Vagina (tissue), 2 donors: ENCODE data around the gene FHIP2A. TPM values are rescaled to one million over a fixed set of nuclear protein-coding genes. Genes with fewer than 3 reads are reported as not detected.
"Not testable (repeated sequence)": the region's sequence is repeated elsewhere in the genome, so short reads cannot be mapped to it uniquely, and the experiment has no call there.

Experiments used
- DNase-seq, 2 donors: peaks; one replicate each; pipeline ENCODE4 v3.0.0-alpha.2; 2017; ENCODE audit errors: extremely low spot score in 2 of 2
- H3K27ac ChIP-seq: fragments of 200-600 bp; sonication (generic); one replicate; pipeline ENCODE4 v1.5.1; 2019
- H3K27me3 ChIP-seq: fragments of 200-600 bp; sonication (generic); one replicate; pipeline ENCODE4 v1.5.1; 2019
- H3K36me3 ChIP-seq, 2 donors: fragments of 200-600 bp; sonication (generic); one replicate each; pipeline ENCODE4 v1.5.1; 2017 to 2019
- H3K4me1 ChIP-seq: fragments of 200-600 bp; sonication (generic); one replicate; pipeline ENCODE4 v1.5.1; 2019
- H3K4me3 ChIP-seq, 2 donors: fragments of 200-600 bp; sonication (generic); 1 replicate in 1 of 2; 2 replicates in 1 of 2; pipeline ENCODE4 v1.5.1; 2016 to 2019
- H3K9me3 ChIP-seq: fragments of 200-600 bp; sonication (generic); one replicate; pipeline ENCODE4 v1.5.1; 2019
- CTCF ChIP-seq, 3 experiments: fragments of 450-650 bp in 2 of 3; fragments of 200-600 bp in 1 of 3; sonication (generic) in 1 of 3; IDR thresholded peaks; one replicate each; pipeline ENCODE4 v1.5.1; 2017 to 2019; ENCODE audit warnings: antibody characterized with exemption in 3 of 3, mild to moderate bottlenecking in 2 of 3, moderate library complexity in 2 of 3
- POLR2A ChIP-seq, 2 donors: fragments of 450-650 bp; IDR thresholded peaks; one replicate each; pipeline ENCODE4 v1.6.1; 2017; ENCODE audit warnings: antibody characterized with exemption in 2 of 2, mild to moderate bottlenecking in 2 of 2, moderate library complexity in 2 of 2
- POLR2AphosphoS5 ChIP-seq, 2 donors: sonication (generic); formaldehyde crosslinking; IDR thresholded peaks; one replicate each; pipeline ENCODE4 v1.9.0; 2017; ENCODE audit warnings: antibody characterized with exemption in 2 of 2, mild to moderate bottlenecking in 2 of 2, low read depth in 1 of 2; ENCODE audit not compliant: insufficient read depth in 1 of 2
- intact Hi-C: fragments of 100-400 bp; cut with DNase I; formaldehyde crosslinking; loops from one replicate; pipeline ENCODE4 v1.15.1; 2023
- total RNA-seq: library from RNA; depleted of rRNA; stranded (reverse); fragments of >200 nt; gene quantifications from one replicate; pipeline ENCODE4 v1.2.3, GENCODE V29; 2016

FHIP2A gene
- total RNA-seq, 1 donor from 2014 or later = 36.1 TPM

GRCh38 chr10:114779803-114780576, 41.6 kb upstream of the FHIP2A start:
- H3K27ac ChIP-seq = peak overlapping the region; percentile 51
- TF ChIP-seq POLR2AphosphoS5 (IDR thresholded peaks at IDR 0.05; ENCODE audit: insufficient read depth in 1 of 2, low read depth in 1 of 2) (peak in 1 of 2 donors; percentile 92), POLR2A (IDR thresholded peaks at IDR 0.05) (no peak), CTCF (IDR thresholded peaks at IDR 0.05) (no peak)
- H3K4me3 ChIP-seq = no peak overlapping the region
- H3K4me1 ChIP-seq = peaks cover 18% of the 10 kb centered on the region
- no peaks in the 10 kb centered on the region for H3K9me3 ChIP-seq
- DNase-seq = no peak
- no peaks in the 10 kb centered on the region for H3K36me3 ChIP-seq
- intact Hi-C loops = loop anchor here (10.0 kb wide), 1 partner anchor 305 kb away; no protein-coding TSS in a partner anchor
- no peaks in the 10 kb centered on the region for H3K27me3 ChIP-seq

- Histone ChIP-seq H3K27me3 (no peaks in the 10 kb centered on the region), H3K9me3 (no peaks in the 10 kb centered on the region), H3K4me1 (peaks cover 18% of the 10 kb centered on the region), H3K36me3 (no peaks in the 10 kb centered on the region), H3K27ac (peak overlapping the region; percentile 51), H3K4me3 (no peak overlapping the region)
- intact Hi-C loops = loop anchor here (10.0 kb wide), 1 partner anchor 306 kb away; no protein-coding TSS in a partner anchor
- no peak for TF ChIP-seq POLR2AphosphoS5 (IDR thresholded peaks at IDR 0.05; ENCODE audit: insufficient read depth in 1 of 2, low read depth in 1 of 2)
- TF ChIP-seq CTCF (IDR thresholded peaks at IDR 0.05) = no peak
- no peak for DNase-seq
These were observed 40.9 kb upstream of the FHIP2A start for GRCh38 chr10:114780577-114781184.

- no peak overlapping the region for H3K4me3 ChIP-seq
- no peaks in the 10 kb centered on the region for H3K9me3 ChIP-seq
- TF ChIP-seq POLR2A (IDR thresholded peaks at IDR 0.05) (no peak), POLR2AphosphoS5 (IDR thresholded peaks at IDR 0.05; ENCODE audit: insufficient read depth in 1 of 2, low read depth in 1 of 2) (no peak)
- H3K4me1 ChIP-seq = peaks cover 18% of the 10 kb centered on the region
- H3K36me3 ChIP-seq = no peaks in the 10 kb centered on the region
- H3K27me3 ChIP-seq = no peaks in the 10 kb centered on the region
- DNase-seq = no peak
- no peak overlapping the region for H3K27ac ChIP-seq
- intact Hi-C loops = loop anchor here (10.0 kb wide), 1 partner anchor 308 kb away; no protein-coding TSS in a partner anchor
These were observed 38.9 kb upstream of the FHIP2A start for GRCh38 chr10:114782666-114783065.

- Histone ChIP-seq H3K9me3 (no peaks in the 10 kb centered on the region), H3K27me3 (no peaks in the 10 kb centered on the region), H3K4me3 (no peak overlapping the region), H3K27ac (no peak overlapping the region), H3K36me3 (no peaks in the 10 kb centered on the region), H3K4me1 (peaks cover 18% of the 10 kb centered on the region)
- intact Hi-C loops = loop anchor here (10.0 kb wide), 1 partner anchor 309 kb away; no protein-coding TSS in a partner anchor
- DNase-seq = no peak
- TF ChIP-seq CTCF (IDR thresholded peaks at IDR 0.05) (no peak), POLR2A (IDR thresholded peaks at IDR 0.05) (no peak), POLR2AphosphoS5 (IDR thresholded peaks at IDR 0.05; ENCODE audit: insufficient read depth in 1 of 2, low read depth in 1 of 2) (no peak)
These were observed 37.9 kb upstream of the FHIP2A start for GRCh38 chr10:114783686-114784085.

- H3K27me3 ChIP-seq, H3K36me3 ChIP-seq, DNase-seq, H3K4me1 ChIP-seq, H3K27ac ChIP-seq, H3K4me3 ChIP-seq, H3K9me3 ChIP-seq: not testable (repeated sequence)
- intact Hi-C loops = loop anchor here (5.0 to 10.0 kb wide), 2 partner anchors 234 to 312 kb away; no protein-coding TSS in a partner anchor
- TF ChIP-seq CTCF (IDR thresholded peaks at IDR 0.05) = peak; percentile 44 to 72 (median 69)
These were observed 35.1 kb upstream of the FHIP2A start for GRCh38 chr10:114786492-114786891.

GRCh38 chr10:114787131-114787530, 34.4 kb upstream of the FHIP2A start:
- H3K27me3 ChIP-seq, H3K27ac ChIP-seq, H3K4me3 ChIP-seq, DNase-seq, H3K4me1 ChIP-seq, H3K36me3 ChIP-seq, H3K9me3 ChIP-seq: not testable (repeated sequence)
- intact Hi-C loops = loop anchor here (5.0 to 10.0 kb wide), 2 partner anchors 235 to 312 kb away; no protein-coding TSS in a partner anchor
